NCI-H2107 treated with DMSO at 0.1 percent for 48 hours (cell line): Measurements from ENCODE around the gene MBD5.

Experiments
- DNase-seq: peaks from one replicate; lab custom pipeline; 2025; ENCODE audit not compliant: unreplicated experiment; lab: John Stamatoyannopoulos, UW

MBD5 gene

GRCh38 chr2:148209603-148210002 lies 188.7 kb downstream of the MBD5 start:
- no peak for DNase-seq

GRCh38 chr2:148218326-148219075 lies 197.6 kb downstream of the MBD5 start:
- DNase-seq: peak; percentile 42

- no peak for DNase-seq
These were observed 200.3 kb downstream of the MBD5 start for GRCh38 chr2:148221166-148221565.

GRCh38 chr2:148221926-148222325 lies 201.0 kb downstream of the MBD5 start:
- DNase-seq: no peak

GRCh38 chr2:148231858-148232257 lies 211.0 kb downstream of the MBD5 start:
- no peak for DNase-seq

- DNase-seq: no peak
These were observed 213.3 kb downstream of the MBD5 start for GRCh38 chr2:148234143-148234542.

GRCh38 chr2:148237911-148238310 lies 217.0 kb downstream of the MBD5 start:
- DNase-seq: no peak

GRCh38 chr2:148238561-148238960 lies 217.7 kb downstream of the MBD5 start:
- DNase-seq: no peak

- DNase-seq: no peak
These were observed 219.9 kb downstream of the MBD5 start for GRCh38 chr2:148240838-148241237.

- DNase-seq: no peak
These were observed 223.9 kb downstream of the MBD5 start for GRCh38 chr2:148244593-148245292.

- DNase-seq: no peak
These were observed 231.1 kb downstream of the MBD5 start for GRCh38 chr2:148251993-148252392.

GRCh38 chr2:148252646-148253045 lies 231.8 kb downstream of the MBD5 start:
- DNase-seq: no peak

- no peak for DNase-seq
These were observed 232.8 kb downstream of the MBD5 start for GRCh38 chr2:148253685-148254084.

GRCh38 chr2:148255929-148256328 lies 235.0 kb downstream of the MBD5 start:
- DNase-seq: no peak

- no peak for DNase-seq
These were observed 236.4 kb downstream of the MBD5 start for GRCh38 chr2:148257276-148257675.

GRCh38 chr2:148258124-148258523 lies 237.2 kb downstream of the MBD5 start:
- DNase-seq: no peak

GRCh38 chr2:148259674-148260073 lies 238.8 kb downstream of the MBD5 start:
- DNase-seq: no peak

- no peak for DNase-seq
These were observed 243.0 kb downstream of the MBD5 start for GRCh38 chr2:148263890-148264289.

GRCh38 chr2:148273158-148273691 lies 252.3 kb downstream of the MBD5 start:
- DNase-seq: no peak

- no peak for DNase-seq
These were observed 258.3 kb downstream of the MBD5 start for GRCh38 chr2:148279216-148279615.

GRCh38 chr2:148282201-148282600 lies 261.3 kb downstream of the MBD5 start:
- DNase-seq: no peak

- DNase-seq: no peak
These were observed 271.5 kb downstream of the MBD5 start for GRCh38 chr2:148292431-148292830.
